Neural progenitor cell (in vitro differentiated cells): ENCODE results near the gene SLC41A3. TPM values are rescaled to one million over a fixed set of nuclear protein-coding genes. Genes with fewer than 3 reads are reported as not detected.

Experiments
- DNase-seq: peaks from one replicate; pipeline ENCODE4 v3.0.0-alpha.2; 2016; ENCODE audit warnings: low spot score
- H2AFZ ChIP-seq: fragments of 200-600 bp; sonication (generic); replicated peaks from 2 replicates; pipeline ENCODE4 v1.6.1; 2016; ENCODE audit warnings: antibody characterized with exemption
- H3F3A ChIP-seq: fragments of 200-600 bp; sonication (generic); 2 replicates; pipeline ENCODE4 v1.6.1; 2016; ENCODE audit warnings: antibody characterized with exemption, low read depth
- H3K27ac ChIP-seq: fragments of 200-600 bp; sonication (generic); 2 replicates; pipeline ENCODE4 v1.5.1; 2016; ENCODE audit warnings: mild to moderate bottlenecking
- H3K27me3 ChIP-seq: fragments of 200-600 bp; sonication (generic); 2 replicates; pipeline ENCODE4 v1.6.1; 2016; ENCODE audit warnings: mild to moderate bottlenecking, moderate library complexity
- H3K36me3 ChIP-seq: fragments of 200-600 bp; sonication (generic); 2 replicates; pipeline ENCODE4 v1.5.1; 2016
- H3K4me1 ChIP-seq: fragments of 200-600 bp; sonication (generic); 2 replicates; pipeline ENCODE4 v1.6.1; 2016; ENCODE audit warnings: mixed run types
- H3K4me2 ChIP-seq: fragments of 200-600 bp; sonication (generic); 2 replicates; pipeline ENCODE4 v1.6.1; 2016
- H3K4me3 ChIP-seq: fragments of 200-600 bp; sonication (generic); 2 replicates; pipeline ENCODE4 v1.5.1; 2016
- H3K79me2 ChIP-seq: fragments of 200-600 bp; sonication (generic); 2 replicates; pipeline ENCODE4 v1.6.1; 2016; ENCODE audit warnings: low read depth
- H3K9ac ChIP-seq: fragments of 200-600 bp; sonication (generic); 2 replicates; pipeline ENCODE4 v1.6.1; 2016
- H3K9me3 ChIP-seq: fragments of 200-600 bp; sonication (generic); 2 replicates; pipeline ENCODE4 v1.5.1; 2016; ENCODE audit warnings: low read depth
- H4K20me1 ChIP-seq: fragments of 200-600 bp; sonication (generic); 2 replicates; pipeline ENCODE4 v1.6.1; 2016; ENCODE audit warnings: low read depth
- H3K27ac Mint-ChIP-seq: 3 replicates; pipeline ENCODE4 v1.8.0; 2021; ENCODE audit warnings: mixed read lengths
- H3K27me3 Mint-ChIP-seq: 2 replicates; pipeline ENCODE4 v1.8.0; 2022; ENCODE audit warnings: low read depth, mild to moderate bottlenecking, inconsistent platforms, moderate library complexity, mixed read lengths; ENCODE audit not compliant: insufficient read depth
- H3K36me3 Mint-ChIP-seq: 3 replicates; pipeline ENCODE4 v1.8.0; 2021; ENCODE audit warnings: mixed read lengths
- H3K4me1 Mint-ChIP-seq: 3 replicates; pipeline ENCODE4 v1.8.0; 2021; ENCODE audit warnings: mixed read lengths
- H3K4me3 Mint-ChIP-seq: 3 replicates; pipeline ENCODE4 v1.8.0; 2021; ENCODE audit warnings: mild to moderate bottlenecking, moderate library complexity, mixed read lengths
- H3K9me3 Mint-ChIP-seq: 3 replicates; pipeline ENCODE4 v1.8.0; 2020; ENCODE audit warnings: mixed read lengths
- EZH2 ChIP-seq: fragments of 200-600 bp; sonication (generic); IDR thresholded peaks from 2 replicates; pipeline ENCODE4 v1.6.1; 2017; ENCODE audit warnings: antibody characterized with exemption, mild to moderate bottlenecking, moderate library complexity
- EZH2phosphoT487 ChIP-seq: fragments of 200-600 bp; sonication (generic); IDR thresholded peaks from 2 replicates; pipeline ENCODE4 v1.6.1; 2017; ENCODE audit warnings: antibody characterized with exemption
- total RNA-seq: library from RNA; depleted of rRNA; stranded (reverse); fragments of >200 nt; gene quantifications from 2 replicates; pipeline ENCODE4 v1.2.3, GENCODE V29; 2015; ENCODE audit warnings: low replicate concordance
- TF ChIP-seq, protein P1 (sequence below): fragments of 200-600 bp; sonication (generic); IDR thresholded peaks from 2 replicates; pipeline ENCODE4 v1.5.1; 2017; ENCODE audit warnings: antibody characterized with exemption, mild to moderate bottlenecking

Gene SLC41A3
- total RNA-seq, 1 donor from 2014 or later: 24.9 TPM

DNA sequence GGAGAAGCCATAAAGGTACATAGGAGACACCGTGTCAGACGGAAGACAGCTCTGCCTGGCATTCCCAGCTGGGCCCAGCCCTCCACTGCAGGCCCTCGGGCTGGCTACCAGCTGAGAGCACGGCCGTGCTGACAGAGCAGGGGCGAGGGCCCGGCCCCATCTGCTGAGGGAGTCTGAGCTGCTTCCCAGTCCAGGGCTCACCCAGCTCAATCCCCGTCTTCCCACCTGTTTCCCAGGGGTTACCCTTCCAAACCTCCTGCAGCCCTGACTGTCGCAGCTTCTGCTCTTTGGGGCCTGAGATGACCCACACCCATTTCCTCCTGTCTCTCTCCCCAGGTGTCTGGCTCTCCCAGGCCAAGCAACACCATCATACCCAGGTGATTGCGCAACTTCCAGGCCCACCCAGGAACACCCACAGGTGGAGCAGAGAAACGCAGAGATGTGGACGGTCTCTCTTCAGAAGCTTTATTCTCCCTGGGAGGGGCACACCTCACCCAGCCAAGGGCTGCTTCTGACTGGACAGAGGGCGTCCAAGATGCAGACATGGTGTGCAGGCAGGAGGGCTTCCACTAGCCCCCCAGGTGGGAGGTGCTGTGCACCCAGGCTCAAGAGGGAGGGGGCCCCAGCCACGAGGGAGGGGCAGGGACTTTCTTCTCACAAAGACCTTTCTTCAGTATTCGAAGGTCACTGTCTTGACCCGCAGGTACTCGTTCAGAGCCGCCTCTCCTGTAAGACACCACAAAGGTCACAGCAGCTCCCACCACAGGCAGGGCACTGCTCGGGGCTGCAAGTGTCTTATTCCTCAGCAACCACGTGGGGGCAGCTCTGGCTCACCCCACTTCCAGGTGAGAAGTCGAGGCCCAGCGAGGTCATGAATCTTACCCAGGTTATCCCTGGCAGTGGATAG is 19.4 kb upstream of the SLC41A3 start:
- Histone ChIP-seq H3K4me3 (no peak overlapping the region), H2AFZ (no peak overlapping the region), H3K36me3 (no peaks in the 10 kb centered on the region), H3K9me3 (no peaks in the 10 kb centered on the region), H3K4me2 (no peak overlapping the region), H3K9ac (no peak overlapping the region), H3K4me1 (no peaks in the 10 kb centered on the region), H3K27ac (no peak overlapping the region), H3F3A (no peaks in the 10 kb centered on the region), H4K20me1 (no peaks in the 10 kb centered on the region), H3K27me3 (no peaks in the 10 kb centered on the region), H3K79me2 (no peaks in the 10 kb centered on the region)
- no peak overlapping the region for H3K4me3 Mint-ChIP-seq
- DNase-seq: peak; percentile 33
- no peaks in the 10 kb centered on the region for H3K9me3 Mint-ChIP-seq
- H3K36me3 Mint-ChIP-seq: peaks cover 1% of the 10 kb centered on the region
- TF ChIP-seq EZH2 (no peak), EZH2phosphoT487 (no peak)
- TF ChIP-seq, protein P1, sequence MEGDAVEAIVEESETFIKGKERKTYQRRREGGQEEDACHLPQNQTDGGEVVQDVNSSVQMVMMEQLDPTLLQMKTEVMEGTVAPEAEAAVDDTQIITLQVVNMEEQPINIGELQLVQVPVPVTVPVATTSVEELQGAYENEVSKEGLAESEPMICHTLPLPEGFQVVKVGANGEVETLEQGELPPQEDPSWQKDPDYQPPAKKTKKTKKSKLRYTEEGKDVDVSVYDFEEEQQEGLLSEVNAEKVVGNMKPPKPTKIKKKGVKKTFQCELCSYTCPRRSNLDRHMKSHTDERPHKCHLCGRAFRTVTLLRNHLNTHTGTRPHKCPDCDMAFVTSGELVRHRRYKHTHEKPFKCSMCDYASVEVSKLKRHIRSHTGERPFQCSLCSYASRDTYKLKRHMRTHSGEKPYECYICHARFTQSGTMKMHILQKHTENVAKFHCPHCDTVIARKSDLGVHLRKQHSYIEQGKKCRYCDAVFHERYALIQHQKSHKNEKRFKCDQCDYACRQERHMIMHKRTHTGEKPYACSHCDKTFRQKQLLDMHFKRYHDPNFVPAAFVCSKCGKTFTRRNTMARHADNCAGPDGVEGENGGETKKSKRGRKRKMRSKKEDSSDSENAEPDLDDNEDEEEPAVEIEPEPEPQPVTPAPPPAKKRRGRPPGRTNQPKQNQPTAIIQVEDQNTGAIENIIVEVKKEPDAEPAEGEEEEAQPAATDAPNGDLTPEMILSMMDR: peak; percentile 44
- H3K27me3 Mint-ChIP-seq: peaks cover 12% of the 10 kb centered on the region
- peaks cover 15% of the 10 kb centered on the region for H3K4me1 Mint-ChIP-seq
- H3K27ac Mint-ChIP-seq: peak overlapping the region; percentile 86

GRCh38 chr3:126102530-126102951 is 18.6 kb upstream of the SLC41A3 start:
- Histone ChIP-seq H3K9me3 (no peaks in the 10 kb centered on the region), H2AFZ (no peak overlapping the region), H3K27me3 (no peaks in the 10 kb centered on the region), H3K4me3 (no peak overlapping the region), H3F3A (no peaks in the 10 kb centered on the region), H3K4me2 (no peak overlapping the region), H3K9ac (no peak overlapping the region), H4K20me1 (no peaks in the 10 kb centered on the region), H3K27ac (no peak overlapping the region), H3K4me1 (no peaks in the 10 kb centered on the region), H3K36me3 (no peaks in the 10 kb centered on the region), H3K79me2 (no peaks in the 10 kb centered on the region)
- no peaks in the 10 kb centered on the region for H3K9me3 Mint-ChIP-seq
- H3K4me3 Mint-ChIP-seq: no peak overlapping the region
- H3K36me3 Mint-ChIP-seq: peaks cover 1% of the 10 kb centered on the region
- H3K27me3 Mint-ChIP-seq: peaks cover 8% of the 10 kb centered on the region
- DNase-seq: no peak
- peaks cover 7% of the 10 kb centered on the region for H3K4me1 Mint-ChIP-seq
- TF ChIP-seq EZH2phosphoT487 (no peak), EZH2 (no peak)
- TF ChIP-seq, protein P1: no peak
- H3K27ac Mint-ChIP-seq: no peak overlapping the region

DNA sequence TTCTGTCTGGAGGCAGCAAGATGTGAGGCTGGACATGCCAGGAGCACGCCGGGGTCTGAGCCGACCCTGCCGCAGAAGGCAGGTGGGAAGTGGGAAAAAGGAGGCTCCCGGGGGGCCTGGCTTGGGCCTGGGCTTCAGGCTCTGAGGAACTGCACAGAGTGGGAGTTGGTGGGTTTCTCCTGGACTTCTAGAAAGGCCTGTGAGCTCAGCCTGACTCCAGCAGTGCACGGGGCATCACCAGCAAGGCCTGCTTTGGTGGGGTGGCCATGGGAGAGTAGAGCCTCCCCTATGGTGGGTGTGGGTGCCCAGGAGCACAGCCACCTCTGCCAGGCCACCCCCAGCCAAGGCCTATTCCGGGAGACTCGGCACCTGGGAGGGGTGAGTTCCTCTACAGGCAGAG is 18.1 kb upstream of the SLC41A3 start:
- Histone ChIP-seq H3K79me2 (no peaks in the 10 kb centered on the region), H3F3A (no peaks in the 10 kb centered on the region), H3K36me3 (no peaks in the 10 kb centered on the region), H3K4me2 (no peak overlapping the region), H3K27ac (no peak overlapping the region), H3K4me3 (no peak overlapping the region), H3K27me3 (no peaks in the 10 kb centered on the region), H3K9me3 (no peaks in the 10 kb centered on the region), H4K20me1 (no peaks in the 10 kb centered on the region), H3K9ac (no peak overlapping the region), H2AFZ (no peak overlapping the region), H3K4me1 (no peaks in the 10 kb centered on the region)
- Mint-ChIP-seq H3K27ac (no peak overlapping the region), H3K4me3 (no peak overlapping the region), H3K9me3 (peaks cover under 1% of the 10 kb centered on the region), H3K4me1 (peaks cover 4% of the 10 kb centered on the region), H3K36me3 (peaks cover 1% of the 10 kb centered on the region), H3K27me3 (peaks cover 8% of the 10 kb centered on the region)
- no peak for DNase-seq
- TF ChIP-seq, protein P1: no peak
- TF ChIP-seq EZH2 (no peak), EZH2phosphoT487 (no peak)
